K562 (cell line): ENCODE measurements around the gene AFDN. TPM values are rescaled to one million over a fixed set of nuclear protein-coding genes. Genes with fewer than 3 reads are reported as not detected.

Experiments
- ARNT ChIP-seq, 2 experiments: fragments of 450-650 bp; IDR thresholded peaks; 2 replicates each; pipeline ENCODE4 v1.6.1; 2016; ENCODE audit warnings: mild to moderate bottlenecking in 1 of 2
- ATF1 ChIP-seq, 2 experiments: fragments of 450-650 bp in 1 of 2; IDR thresholded peaks; 2 replicates each; pipeline ENCODE4 v1.6.1; 2016; ENCODE audit warnings: missing compliant biosample characterization in 1 of 2, missing genetic modification characterization in 1 of 2
- HDAC1 ChIP-seq, 2 experiments: fragments of 450-650 bp; IDR thresholded peaks; 2 replicates each; pipeline ENCODE4 v1.6.1; 2016 to 2017; ENCODE audit warnings: inconsistent platforms in 1 of 2, mild to moderate bottlenecking in 1 of 2, moderate library complexity in 1 of 2
- HDAC2 ChIP-seq: fragments of 450-650 bp; IDR thresholded peaks from 2 replicates; pipeline ENCODE4 v1.6.1; 2016; ENCODE audit warnings: mild to moderate bottlenecking
- NR2C1 ChIP-seq, 2 experiments: fragments of 450-650 bp; IDR thresholded peaks; 2 replicates each; pipeline ENCODE4 v1.6.1; 2017; ENCODE audit warnings: mild to moderate bottlenecking in 2 of 2, antibody characterized with exemption in 1 of 2, inconsistent platforms in 1 of 2, missing compliant biosample characterization in 1 of 2, missing genetic modification characterization in 1 of 2
- RBM15 ChIP-seq: fragments of 200-400 bp; formaldehyde crosslinking; IDR thresholded peaks from 2 replicates; pipeline ENCODE4 v1.6.1; 2018; ENCODE audit warnings: mild to moderate bottlenecking, low read length, moderate library complexity; ENCODE audit not compliant: insufficient read depth
- RCOR1 ChIP-seq, 2 experiments: IDR thresholded peaks; 2 replicates each; pipeline ENCODE4 v1.6.1; 2012; ENCODE audit warnings: low read depth in 2 of 2, low read length in 2 of 2, borderline replicate concordance in 1 of 2, improper control_type of control experiment in 1 of 2
- SMAD2 ChIP-seq: fragments of 150-350 bp; IDR thresholded peaks from 2 replicates; pipeline ENCODE4 v1.6.1; 2014; ENCODE audit warnings: low read depth, mild to moderate bottlenecking, low read length
- ZNF507 ChIP-seq: conservative IDR thresholded peaks from 2 replicates; pipeline ENCODE4 v1.6.1; 2017; ENCODE audit warnings: missing genetic modification characterization, missing compliant biosample characterization
- polyA plus RNA-seq, 8 experiments: library from polyadenylated mRNA; depleted of rRNA in 4 of 8; stranded (reverse) in 5 of 8; unstranded in 3 of 8; fragments of >200 nt; fragmentation: Nextera tagmentation in 2 of 8; fragmentation: Illumina TruSeq in 1 of 8; extraction: Ambion mirVana in 2 of 8; extraction: Trizol in 1 of 8; gene quantifications; 2 replicates each; pipeline versions ENCODE4 v1.2.1 to v1.2.3, GENCODE V29; 2011 to 2014; ENCODE audit warnings: inconsistent platforms in 1 of 8, missing spikeins in 1 of 8
- total RNA-seq, 7 experiments: library from RNA; depleted of rRNA in 6 of 7; stranded (reverse); fragments of >200 nt in 6 of 7; fragmentation: Illumina TruSeq in 2 of 7; extraction: Trizol in 2 of 7; gene quantifications; 2 replicates each; pipeline versions ENCODE4 v1.2.1 to v1.2.3, GENCODE V29; 2011 to 2021; ENCODE audit warnings: low replicate concordance in 1 of 7
- TF ChIP-seq, protein P1 (sequence below): fragments of 450-650 bp; IDR thresholded peaks from 2 replicates; pipeline ENCODE4 v1.6.1; 2016; ENCODE audit warnings: antibody characterized with exemption
- TF ChIP-seq, protein P2 (sequence below): fragments of 250-450 bp; sonication (Bioruptor Pico); IDR thresholded peaks from 2 replicates; pipeline ENCODE4 v1.4.0; 2020; ENCODE audit warnings: mild to moderate bottlenecking, moderate library complexity, borderline replicate concordance
- TF ChIP-seq, protein P3 (sequence below), 2 experiments: fragments of 450-650 bp in 1 of 2; sonication (generic) in 1 of 2; formaldehyde crosslinking in 1 of 2; IDR thresholded peaks in 1 of 2; conservative IDR thresholded peaks in 1 of 2; 2 replicates each; pipeline versions ENCODE4 v1.6.1 to v1.8.1; 2016 to 2023; ENCODE audit warnings: mild to moderate bottlenecking in 2 of 2, moderate library complexity in 2 of 2, inconsistent platforms in 1 of 2, missing genetic modification reagents in 1 of 2
- TF ChIP-seq, protein P4 (sequence below), 2 experiments: fragments of 450-650 bp; IDR thresholded peaks; 2 replicates each; pipeline ENCODE4 v1.6.1; 2016; ENCODE audit warnings: mild to moderate bottlenecking in 2 of 2, borderline replicate concordance in 1 of 2, low read depth in 1 of 2, moderate library complexity in 1 of 2

The AFDN gene
- total and polyA plus RNA-seq, 9 of the 15 experiments (the other 6 are each of a cell fraction or from before 2014, with no cell fraction given): 7.2 to 129 (median 105) TPM

DNA sequence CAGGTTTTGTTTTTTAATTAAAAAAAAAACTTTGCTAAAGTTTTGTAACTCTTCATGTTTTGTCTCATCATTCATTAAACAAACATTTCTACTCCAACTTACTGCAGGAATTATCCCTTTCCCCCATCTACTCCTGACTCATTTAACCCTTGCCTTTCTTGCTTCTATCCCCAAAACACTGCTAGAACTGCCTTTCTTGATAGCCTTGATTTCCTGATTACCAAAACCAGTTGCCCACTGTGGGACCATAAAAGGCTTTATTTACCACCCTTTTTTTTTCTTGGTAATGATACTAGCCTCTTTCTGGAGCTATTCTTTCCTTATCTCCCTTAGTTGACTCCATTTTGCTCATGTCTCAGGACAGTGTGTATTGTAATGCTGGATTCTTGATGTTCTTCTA is 15.3 kb downstream of the AFDN start (continued):
- TF ChIP-seq, protein P1, sequence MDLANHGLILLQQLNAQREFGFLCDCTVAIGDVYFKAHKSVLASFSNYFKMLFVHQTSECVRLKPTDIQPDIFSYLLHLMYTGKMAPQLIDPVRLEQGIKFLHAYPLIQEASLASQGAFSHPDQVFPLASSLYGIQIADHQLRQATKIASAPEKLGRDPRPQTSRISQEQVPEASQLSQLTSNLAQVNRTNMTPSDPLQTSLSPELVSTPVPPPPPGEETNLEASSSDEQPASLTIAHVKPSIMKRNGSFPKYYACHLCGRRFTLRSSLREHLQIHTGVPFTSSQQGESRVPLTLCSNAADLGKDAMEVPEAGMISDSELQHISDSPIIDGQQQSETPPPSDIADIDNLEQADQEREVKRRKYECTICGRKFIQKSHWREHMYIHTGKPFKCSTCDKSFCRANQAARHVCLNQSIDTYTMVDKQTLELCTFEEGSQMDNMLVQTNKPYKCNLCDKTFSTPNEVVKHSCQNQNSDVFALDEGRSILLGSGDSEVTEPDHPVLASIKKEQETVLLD: peak; percentile 33; the same call in 1 of the 2 replicates
- no peak for TF ChIP-seq ZNF507
- TF ChIP-seq ATF1 (CRISPR knock-in tag; IDR thresholded peaks at IDR 0.05): no peak
- TF ChIP-seq ATF1 (tag; IDR thresholded peaks at IDR 0.05): no peak
- TF ChIP-seq, protein P2, sequence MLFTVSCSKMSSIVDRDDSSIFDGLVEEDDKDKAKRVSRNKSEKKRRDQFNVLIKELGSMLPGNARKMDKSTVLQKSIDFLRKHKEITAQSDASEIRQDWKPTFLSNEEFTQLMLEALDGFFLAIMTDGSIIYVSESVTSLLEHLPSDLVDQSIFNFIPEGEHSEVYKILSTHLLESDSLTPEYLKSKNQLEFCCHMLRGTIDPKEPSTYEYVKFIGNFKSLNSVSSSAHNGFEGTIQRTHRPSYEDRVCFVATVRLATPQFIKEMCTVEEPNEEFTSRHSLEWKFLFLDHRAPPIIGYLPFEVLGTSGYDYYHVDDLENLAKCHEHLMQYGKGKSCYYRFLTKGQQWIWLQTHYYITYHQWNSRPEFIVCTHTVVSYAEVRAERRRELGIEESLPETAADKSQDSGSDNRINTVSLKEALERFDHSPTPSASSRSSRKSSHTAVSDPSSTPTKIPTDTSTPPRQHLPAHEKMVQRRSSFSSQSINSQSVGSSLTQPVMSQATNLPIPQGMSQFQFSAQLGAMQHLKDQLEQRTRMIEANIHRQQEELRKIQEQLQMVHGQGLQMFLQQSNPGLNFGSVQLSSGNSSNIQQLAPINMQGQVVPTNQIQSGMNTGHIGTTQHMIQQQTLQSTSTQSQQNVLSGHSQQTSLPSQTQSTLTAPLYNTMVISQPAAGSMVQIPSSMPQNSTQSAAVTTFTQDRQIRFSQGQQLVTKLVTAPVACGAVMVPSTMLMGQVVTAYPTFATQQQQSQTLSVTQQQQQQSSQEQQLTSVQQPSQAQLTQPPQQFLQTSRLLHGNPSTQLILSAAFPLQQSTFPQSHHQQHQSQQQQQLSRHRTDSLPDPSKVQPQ (CRISPR knock-in tag): no peak
- TF ChIP-seq SMAD2: no peak
- TF ChIP-seq HDAC1 (IDR thresholded peaks at IDR 0.05): peak in 1 of 2 experiments; percentile 36; a peak in 1 of 4 replicates
- TF ChIP-seq, protein P3, sequence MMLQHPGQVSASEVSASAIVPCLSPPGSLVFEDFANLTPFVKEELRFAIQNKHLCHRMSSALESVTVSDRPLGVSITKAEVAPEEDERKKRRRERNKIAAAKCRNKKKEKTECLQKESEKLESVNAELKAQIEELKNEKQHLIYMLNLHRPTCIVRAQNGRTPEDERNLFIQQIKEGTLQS (IDR thresholded peaks at IDR 0.05): no peak
- TF ChIP-seq, protein P3 (CRISPR knock-in tag; conservative IDR thresholded peaks at IDR 0.05): no peak; the same call in 1 of the 2 replicates
- TF ChIP-seq, protein P4, sequence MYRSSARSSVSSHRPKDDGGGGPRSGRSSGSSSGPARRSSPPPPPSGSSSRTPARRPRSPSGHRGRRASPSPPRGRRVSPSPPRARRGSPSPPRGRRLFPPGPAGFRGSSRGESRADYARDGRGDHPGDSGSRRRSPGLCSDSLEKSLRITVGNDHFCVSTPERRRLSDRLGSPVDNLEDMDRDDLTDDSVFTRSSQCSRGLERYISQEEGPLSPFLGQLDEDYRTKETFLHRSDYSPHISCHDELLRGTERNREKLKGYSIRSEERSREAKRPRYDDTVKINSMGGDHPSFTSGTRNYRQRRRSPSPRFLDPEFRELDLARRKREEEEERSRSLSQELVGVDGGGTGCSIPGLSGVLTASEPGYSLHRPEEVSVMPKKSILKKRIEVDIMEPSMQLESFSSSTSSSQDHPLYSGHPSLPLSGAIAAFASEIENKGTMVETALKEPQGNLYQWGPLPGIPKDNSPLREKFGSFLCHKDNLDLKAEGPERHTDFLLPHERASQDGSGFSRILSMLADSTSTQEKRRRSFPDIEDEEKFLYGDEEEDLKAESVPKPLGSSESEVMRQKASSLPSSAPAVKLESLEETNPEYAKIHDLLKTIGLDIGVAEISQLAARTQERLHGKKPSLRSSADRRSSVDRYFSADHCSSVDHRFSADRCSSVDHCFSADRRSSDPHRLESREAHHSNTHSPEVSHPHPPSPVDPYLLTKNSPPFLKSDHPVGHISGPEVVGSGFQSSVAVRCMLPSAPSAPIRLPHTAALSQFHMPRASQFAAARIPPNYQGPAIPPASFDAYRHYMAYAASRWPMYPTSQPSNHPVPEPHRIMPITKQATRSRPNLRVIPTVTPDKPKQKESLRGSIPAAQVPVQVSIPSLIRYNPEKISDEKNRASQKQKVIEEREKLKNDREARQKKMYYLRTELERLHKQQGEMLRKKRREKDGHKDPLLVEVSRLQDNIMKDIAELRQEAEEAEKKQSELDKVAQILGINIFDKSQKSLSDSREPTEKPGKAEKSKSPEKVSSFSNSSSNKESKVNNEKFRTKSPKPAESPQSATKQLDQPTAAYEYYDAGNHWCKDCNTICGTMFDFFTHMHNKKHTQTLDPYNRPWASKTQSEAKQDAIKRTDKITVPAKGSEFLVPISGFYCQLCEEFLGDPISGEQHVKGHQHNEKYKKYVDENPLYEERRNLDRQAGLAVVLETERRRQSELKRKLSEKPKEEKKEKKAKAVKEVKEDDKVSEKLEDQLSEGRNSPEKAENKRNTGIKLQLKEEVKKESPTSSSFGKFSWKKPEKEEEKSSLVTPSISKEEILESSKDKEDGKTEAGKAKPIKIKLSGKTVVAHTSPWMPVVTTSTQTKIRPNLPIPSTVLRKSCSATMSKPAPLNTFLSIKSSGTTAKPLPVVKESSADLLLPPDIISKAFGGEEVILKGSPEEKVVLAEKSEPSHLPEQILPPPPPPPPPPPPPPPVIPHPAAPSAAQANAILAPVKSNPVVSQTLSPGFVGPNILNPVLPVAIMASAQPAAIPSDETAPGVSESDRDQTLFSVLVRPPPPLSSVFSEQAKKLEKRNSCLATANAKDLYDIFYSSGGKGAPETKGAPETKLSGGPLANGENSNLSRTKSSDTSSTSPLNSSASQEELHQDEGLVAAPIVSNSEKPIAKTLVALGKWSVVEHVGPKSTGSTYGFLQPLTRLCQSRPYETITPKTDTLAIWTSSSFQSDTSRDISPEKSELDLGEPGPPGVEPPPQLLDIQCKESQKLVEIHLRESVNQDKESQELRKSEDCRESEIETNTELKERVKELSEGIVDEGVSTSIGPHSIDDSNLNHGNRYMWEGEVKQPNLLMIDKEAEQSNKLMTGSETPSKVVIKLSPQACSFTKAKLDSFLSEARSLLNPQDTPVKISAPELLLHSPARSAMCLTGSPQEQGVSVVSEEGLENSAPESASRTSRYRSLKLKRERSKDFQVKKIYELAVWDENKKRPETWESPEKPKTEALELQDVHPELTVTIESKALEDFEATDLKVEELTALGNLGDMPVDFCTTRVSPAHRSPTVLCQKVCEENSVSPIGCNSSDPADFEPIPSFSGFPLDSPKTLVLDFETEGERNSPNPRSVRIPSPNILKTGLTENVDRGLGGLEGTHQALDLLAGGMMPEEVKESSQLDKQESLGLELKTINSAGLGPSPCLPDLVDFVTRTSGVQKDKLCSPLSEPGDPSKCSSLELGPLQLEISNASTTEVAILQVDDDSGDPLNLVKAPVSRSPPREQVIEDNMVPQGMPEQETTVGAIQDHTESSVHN (IDR thresholded peaks at IDR 0.05; ENCODE audit: borderline replicate concordance in 1 of 2, low read depth in 1 of 2): no peak
- TF ChIP-seq RBM15: no peak
- 0 out of 2 replicates have a peak, but pooled peaks have one; percentile 15 for TF ChIP-seq HDAC2
- peak in 1 of 2 experiments; percentile 32; a peak in 1 of 4 replicates for TF ChIP-seq ARNT (IDR thresholded peaks at IDR 0.05)
- TF ChIP-seq RCOR1 (IDR thresholded peaks at IDR 0.05; ENCODE audit: borderline replicate concordance in 1 of 2, low read depth in 2 of 2, low read length in 2 of 2): no peak
- no peak for TF ChIP-seq NR2C1 (IDR thresholded peaks at IDR 0.05)
- TF ChIP-seq NR2C1 (tag; IDR thresholded peaks at IDR 0.05): peak; percentile 10; the same call in 1 of the 2 replicates
